ENCODE results near the gene KRTAP3-1. TPM values are rescaled to one million over a fixed set of nuclear protein-coding genes. Genes with fewer than 3 reads are reported as not detected.

The KRTAP3-1 gene
- total RNA-seq, 2 donors from 2014 or later = not detected

- H3K36me3 ChIP-seq = no peaks in the 10 kb centered on the region
- H3K4me3 ChIP-seq = no peak overlapping the region
- H3K27ac ChIP-seq = no peak overlapping the region
- TF ChIP-seq CTCF (IDR thresholded peaks at IDR 0.05) = no peak
- H3K27me3 ChIP-seq (replicated peaks; ENCODE audit: insufficient read depth) = no peaks in the 10 kb centered on the region
- no peak for DNase-seq (ENCODE audit: low spot score)
- H3K9me3 ChIP-seq = no peaks in the 10 kb centered on the region
- ATAC-seq (ENCODE audit: insufficient number of reproducible peaks, low FRiP score, low read depth) = no peak
- no peaks in the 10 kb centered on the region for H3K4me1 ChIP-seq (ENCODE audit: control insufficient read depth in 1 of 2, low read depth in 2 of 2)
Measured at GRCh38 chr17:40997361-40997760, 11.6 kb downstream of the KRTAP3-1 start.

GRCh38 chr17:40996829-40997228 is 12.1 kb downstream of the KRTAP3-1 start:
- no peaks in the 10 kb centered on the region for H3K36me3 ChIP-seq
- H3K27me3 ChIP-seq (replicated peaks; ENCODE audit: insufficient read depth) = no peaks in the 10 kb centered on the region
- H3K4me1 ChIP-seq (ENCODE audit: control insufficient read depth in 1 of 2, low read depth in 2 of 2) = no peaks in the 10 kb centered on the region
- H3K27ac ChIP-seq = no peak overlapping the region
- no peak overlapping the region for H3K4me3 ChIP-seq
- no peak for DNase-seq (ENCODE audit: low spot score)
- H3K9me3 ChIP-seq = no peaks in the 10 kb centered on the region
- ATAC-seq (ENCODE audit: insufficient number of reproducible peaks, low FRiP score, low read depth) = no peak
- no peak for TF ChIP-seq CTCF (IDR thresholded peaks at IDR 0.05)

GRCh38 chr17:40995116-40995515 is 13.8 kb downstream of the KRTAP3-1 start:
- Histone ChIP-seq H3K4me3 (no peak overlapping the region), H3K36me3 (no peaks in the 10 kb centered on the region), H3K27me3 (replicated peaks; ENCODE audit: insufficient read depth) (no peaks in the 10 kb centered on the region), H3K9me3 (no peaks in the 10 kb centered on the region), H3K27ac (no peak overlapping the region), H3K4me1 (ENCODE audit: control insufficient read depth in 1 of 2, low read depth in 2 of 2) (no peaks in the 10 kb centered on the region)
- no peak for ATAC-seq (ENCODE audit: insufficient number of reproducible peaks, low FRiP score, low read depth)
- no peak for DNase-seq (ENCODE audit: low spot score)
- TF ChIP-seq CTCF (IDR thresholded peaks at IDR 0.05) = no peak

- Histone ChIP-seq H3K4me1 (ENCODE audit: control insufficient read depth in 1 of 2, low read depth in 2 of 2) (no peaks in the 10 kb centered on the region), H3K4me3 (no peak within 1 kb of the TSS), H3K36me3 (no peaks in the 10 kb centered on the region), H3K27me3 (replicated peaks; ENCODE audit: insufficient read depth) (no peaks in the 10 kb centered on the region), H3K9me3 (no peaks in the 10 kb centered on the region), H3K27ac (no peak within 1 kb of the TSS)
- TF ChIP-seq CTCF (IDR thresholded peaks at IDR 0.05) = no peak
- no peak for DNase-seq (ENCODE audit: low spot score)
- no peak for ATAC-seq (ENCODE audit: insufficient number of reproducible peaks, low FRiP score, low read depth)
Measured at GRCh38 chr17:40993839-40994238, 15.1 kb downstream of the KRTAP3-1 start, which contains the start of gene KRTAP3-3. KRTAP3-3 (minus strand) TSS chr17:40994164; CDS start chr17:40994097, 67 bp downstream.

GRCh38 chr17:40993084-40993483 is 15.8 kb downstream of the KRTAP3-1 start:
- Histone ChIP-seq H3K4me1 (ENCODE audit: control insufficient read depth in 1 of 2, low read depth in 2 of 2) (no peaks in the 10 kb centered on the region), H3K36me3 (no peaks in the 10 kb centered on the region), H3K9me3 (no peaks in the 10 kb centered on the region), H3K27me3 (replicated peaks; ENCODE audit: insufficient read depth) (no peaks in the 10 kb centered on the region), H3K4me3 (no peak overlapping the region), H3K27ac (no peak overlapping the region)
- no peak for TF ChIP-seq CTCF (IDR thresholded peaks at IDR 0.05)
- DNase-seq (ENCODE audit: low spot score) (no peak), ATAC-seq (ENCODE audit: insufficient number of reproducible peaks, low FRiP score, low read depth) (no peak)

All from thoracic aorta (tissue), 2 donors.